A549 (cell line): ENCODE results near the gene CCDC60.

Experiments used
- BHLHE40 ChIP-seq: IDR thresholded peaks from 2 replicates; pipeline ENCODE4 v1.6.1; 2012; ENCODE audit warnings: low read depth, low read length, inconsistent platforms
- CEBPB ChIP-seq, 2 experiments: fragments of >200 bp in 1 of 2; sonication (Bioruptor Twin) in 1 of 2; formaldehyde crosslinking in 1 of 2; IDR thresholded peaks; 2 replicates each; pipeline ENCODE4 v1.6.1; 2012 to 2016
- CHD2 ChIP-seq: fragments of 150-350 bp; IDR thresholded peaks from 2 replicates; pipeline ENCODE4 v1.6.1; 2014; ENCODE audit warnings: low read length; ENCODE audit not compliant: partially characterized antibody
- CTCF ChIP-seq: fragments of >200 bp; sonication (Bioruptor Twin); formaldehyde crosslinking; IDR thresholded peaks from 3 replicates; pipeline ENCODE4 v1.5.1; 2016
- EHMT2 ChIP-seq: fragments of 200-600 bp; sonication (generic); IDR thresholded peaks from 2 replicates; pipeline ENCODE4 v1.6.1; 2016; ENCODE audit warnings: antibody characterized with exemption, low read depth, mild to moderate bottlenecking, moderate library complexity
- HMGXB4 ChIP-seq: fragments of 250-450 bp; sonication (Bioruptor Pico); IDR thresholded peaks from 2 replicates; pipeline ENCODE4 v1.5.0; 2021; ENCODE audit warnings: mild to moderate bottlenecking, moderate library complexity, borderline replicate concordance
- JUN ChIP-seq, 2 experiments: fragments of >200 bp; sonication (Bioruptor Twin); formaldehyde crosslinking; IDR thresholded peaks; 2 replicates in 1 of 2; 3 replicates in 1 of 2; pipeline ENCODE4 v1.6.1; 2016 to 2017
- MAZ ChIP-seq: fragments of 150-350 bp; IDR thresholded peaks from 2 replicates; pipeline ENCODE4 v1.6.1; 2014; ENCODE audit warnings: antibody characterized with exemption, low read depth, low read length, borderline replicate concordance
- MYC ChIP-seq: IDR thresholded peaks from 2 replicates; pipeline ENCODE4 v1.6.1; 2012; ENCODE audit warnings: mild to moderate bottlenecking, inconsistent platforms, low read length, improper control_type of control experiment, borderline replicate concordance
- POLR2A ChIP-seq: IDR thresholded peaks from 2 replicates; pipeline ENCODE4 v1.6.1; 2012; ENCODE audit warnings: mild to moderate bottlenecking, low read length
- RARB ChIP-seq: fragments of 250-450 bp; sonication (Bioruptor Pico); IDR thresholded peaks from 2 replicates; pipeline ENCODE4 v1.8.0; 2021; ENCODE audit warnings: mild to moderate bottlenecking, moderate library complexity
- REST ChIP-seq: fragments of 200-600 bp; sonication (generic); IDR thresholded peaks from 2 replicates; pipeline ENCODE4 v1.6.1; 2016; ENCODE audit warnings: antibody characterized with exemption, mild to moderate bottlenecking, moderate library complexity
- RNF2 ChIP-seq: fragments of 200-600 bp; sonication (generic); IDR thresholded peaks from 2 replicates; pipeline ENCODE4 v1.6.1; 2016; ENCODE audit warnings: low read depth, mild to moderate bottlenecking, antibody characterized with exemption, moderate library complexity, borderline replicate concordance
- SMC3 ChIP-seq: fragments of >200 bp; sonication (Bioruptor Twin); formaldehyde crosslinking; IDR thresholded peaks from 3 replicates; pipeline ENCODE4 v1.6.1; 2018; ENCODE audit warnings: inconsistent platforms

- TF ChIP-seq REST, result no peak
- TF ChIP-seq CTCF, result no peak
- TF ChIP-seq POLR2A, result no peak
- no peak for TF ChIP-seq CEBPB (IDR thresholded peaks at IDR 0.05)
- no peak for TF ChIP-seq CHD2
- no peak for TF ChIP-seq JUN (IDR thresholded peaks at IDR 0.05)
- TF ChIP-seq BHLHE40, result no peak
- TF ChIP-seq RARB (CRISPR knock-in tag), result no peak
- no peak for TF ChIP-seq MYC
- no peak for TF ChIP-seq MAZ
- no peak for TF ChIP-seq RNF2
- no peak for TF ChIP-seq HMGXB4
- no peak for TF ChIP-seq SMC3
- TF ChIP-seq EHMT2, result no peak
Observed at GRCh38 chr12:119500209-119500608, 165.7 kb downstream of the CCDC60 start.
